Measurements from ENCODE around the gene CARD19.

The CARD19 gene

DNA sequence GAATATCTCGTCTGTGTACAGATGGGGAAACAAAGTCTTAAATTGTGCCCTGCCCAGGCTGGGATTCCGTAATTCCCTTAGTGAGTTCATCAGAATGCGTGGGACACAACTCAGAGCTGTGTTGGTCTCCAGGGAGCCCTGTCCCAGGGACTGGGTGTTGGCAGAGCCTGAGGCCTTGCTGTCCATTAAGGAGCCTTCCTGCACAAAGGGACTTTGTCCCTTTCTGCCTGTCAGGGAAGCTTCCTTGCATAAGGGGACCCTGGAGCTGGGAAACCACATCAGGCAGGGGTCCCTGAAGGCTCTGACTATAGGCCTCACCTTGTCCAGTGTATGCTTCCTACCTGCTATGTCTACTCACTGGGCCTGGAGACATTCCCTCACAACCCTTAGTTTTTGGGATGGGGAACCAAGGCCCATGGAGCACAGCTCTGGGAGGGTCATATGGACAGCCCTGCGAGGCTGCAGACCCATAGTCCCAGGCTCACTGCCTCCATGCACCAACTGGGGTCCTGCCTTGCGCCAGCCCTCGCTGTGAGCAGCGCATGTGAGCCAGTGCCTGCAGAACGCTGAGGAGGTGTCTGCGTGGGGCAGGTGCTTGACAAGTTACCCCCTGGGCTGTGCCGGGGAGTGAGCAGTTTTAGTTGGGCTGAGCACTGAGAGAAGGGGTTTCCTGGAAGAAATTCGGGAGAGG is 1.6 kb downstream of the CARD19 start:
- H3K9me2 ChIP-seq (replicated peaks; ENCODE audit: control insufficient read depth, low read length) = no peaks in the 10 kb centered on the region
- H3K27me3 ChIP-seq (ENCODE audit: control insufficient read depth, low read length) = no peaks in the 10 kb centered on the region
- no peak for TF ChIP-seq EZH2phosphoT487 (IDR thresholded peaks at IDR 0.05; ENCODE audit: borderline replicate concordance, low read length)
- TF ChIP-seq, protein P1, sequence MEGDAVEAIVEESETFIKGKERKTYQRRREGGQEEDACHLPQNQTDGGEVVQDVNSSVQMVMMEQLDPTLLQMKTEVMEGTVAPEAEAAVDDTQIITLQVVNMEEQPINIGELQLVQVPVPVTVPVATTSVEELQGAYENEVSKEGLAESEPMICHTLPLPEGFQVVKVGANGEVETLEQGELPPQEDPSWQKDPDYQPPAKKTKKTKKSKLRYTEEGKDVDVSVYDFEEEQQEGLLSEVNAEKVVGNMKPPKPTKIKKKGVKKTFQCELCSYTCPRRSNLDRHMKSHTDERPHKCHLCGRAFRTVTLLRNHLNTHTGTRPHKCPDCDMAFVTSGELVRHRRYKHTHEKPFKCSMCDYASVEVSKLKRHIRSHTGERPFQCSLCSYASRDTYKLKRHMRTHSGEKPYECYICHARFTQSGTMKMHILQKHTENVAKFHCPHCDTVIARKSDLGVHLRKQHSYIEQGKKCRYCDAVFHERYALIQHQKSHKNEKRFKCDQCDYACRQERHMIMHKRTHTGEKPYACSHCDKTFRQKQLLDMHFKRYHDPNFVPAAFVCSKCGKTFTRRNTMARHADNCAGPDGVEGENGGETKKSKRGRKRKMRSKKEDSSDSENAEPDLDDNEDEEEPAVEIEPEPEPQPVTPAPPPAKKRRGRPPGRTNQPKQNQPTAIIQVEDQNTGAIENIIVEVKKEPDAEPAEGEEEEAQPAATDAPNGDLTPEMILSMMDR (IDR thresholded peaks at IDR 0.05; ENCODE audit: low read depth, low read length, poor library complexity, severe bottlenecking) = no peak
- peak overlapping the region; percentile 81 for H3K4me3 ChIP-seq (ENCODE audit: low read length)
- H3K79me2 ChIP-seq (ENCODE audit: control insufficient read depth, low read length) = peaks cover 16% of the 10 kb centered on the region
- H3F3A ChIP-seq (ENCODE audit: control insufficient read depth, insufficient read depth) = peaks cover 16% of the 10 kb centered on the region; the same call in 1 of the 2 replicates
- no peaks in the 10 kb centered on the region for H4K20me1 ChIP-seq (ENCODE audit: control insufficient read depth, insufficient read depth, low read depth, low read length)
- no peak overlapping the region for H3K27ac ChIP-seq (ENCODE audit: low read depth, low read length)
- H3K4me1 ChIP-seq (ENCODE audit: control insufficient read depth, low read length) = peaks cover 41% of the 10 kb centered on the region
- peak overlapping the region; percentile 95 for H3K4me2 ChIP-seq (ENCODE audit: low read length)
- no peaks in the 10 kb centered on the region for H3K36me3 ChIP-seq (ENCODE audit: control insufficient read depth, low read length)
- H3K9me3 ChIP-seq (ENCODE audit: control insufficient read depth, insufficient read depth, low read length) = no peaks in the 10 kb centered on the region

DNA sequence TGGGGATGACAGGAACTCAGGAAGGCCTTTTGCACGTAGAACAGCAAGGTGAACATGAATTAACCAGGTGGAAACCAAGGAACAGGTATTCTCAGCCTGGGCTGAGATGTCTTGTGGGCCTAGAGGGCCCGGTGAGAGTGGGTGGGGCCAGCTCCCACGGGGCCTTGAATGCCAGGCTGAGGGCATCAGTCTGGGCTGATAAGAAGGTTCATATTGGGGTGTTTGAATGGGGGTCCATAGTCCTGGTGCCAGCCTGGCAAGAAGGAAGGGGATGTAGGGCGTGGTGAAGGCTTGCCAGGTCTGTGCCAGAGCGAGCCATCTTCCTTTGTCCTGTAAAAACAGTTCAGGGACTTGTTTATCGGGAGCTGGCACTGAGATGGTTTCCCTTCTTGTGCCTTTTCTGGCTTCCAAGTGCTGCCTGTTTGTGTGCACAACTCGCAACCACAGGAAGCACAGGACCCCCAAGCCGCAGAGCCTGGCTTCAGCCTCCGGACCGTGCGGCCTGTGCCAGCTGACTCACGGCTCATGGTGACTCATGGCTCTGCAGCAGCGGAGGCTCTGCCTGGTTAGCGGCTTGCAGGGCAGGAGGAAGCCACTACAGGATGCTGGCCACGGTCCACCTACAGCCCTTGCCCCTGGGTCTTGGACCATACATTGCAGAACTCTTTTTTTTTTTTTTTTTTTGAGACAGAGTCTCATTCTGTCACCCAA is 2.4 kb downstream of the CARD19 start:
- Histone ChIP-seq H3K4me2 (ENCODE audit: low read length) (peak overlapping the region; percentile 95; the same call in 1 of the 2 replicates), H3F3A (ENCODE audit: control insufficient read depth, insufficient read depth) (peaks cover 18% of the 10 kb centered on the region; the same call in 1 of the 2 replicates), H3K79me2 (ENCODE audit: control insufficient read depth, low read length) (peaks cover 16% of the 10 kb centered on the region)

DNA sequence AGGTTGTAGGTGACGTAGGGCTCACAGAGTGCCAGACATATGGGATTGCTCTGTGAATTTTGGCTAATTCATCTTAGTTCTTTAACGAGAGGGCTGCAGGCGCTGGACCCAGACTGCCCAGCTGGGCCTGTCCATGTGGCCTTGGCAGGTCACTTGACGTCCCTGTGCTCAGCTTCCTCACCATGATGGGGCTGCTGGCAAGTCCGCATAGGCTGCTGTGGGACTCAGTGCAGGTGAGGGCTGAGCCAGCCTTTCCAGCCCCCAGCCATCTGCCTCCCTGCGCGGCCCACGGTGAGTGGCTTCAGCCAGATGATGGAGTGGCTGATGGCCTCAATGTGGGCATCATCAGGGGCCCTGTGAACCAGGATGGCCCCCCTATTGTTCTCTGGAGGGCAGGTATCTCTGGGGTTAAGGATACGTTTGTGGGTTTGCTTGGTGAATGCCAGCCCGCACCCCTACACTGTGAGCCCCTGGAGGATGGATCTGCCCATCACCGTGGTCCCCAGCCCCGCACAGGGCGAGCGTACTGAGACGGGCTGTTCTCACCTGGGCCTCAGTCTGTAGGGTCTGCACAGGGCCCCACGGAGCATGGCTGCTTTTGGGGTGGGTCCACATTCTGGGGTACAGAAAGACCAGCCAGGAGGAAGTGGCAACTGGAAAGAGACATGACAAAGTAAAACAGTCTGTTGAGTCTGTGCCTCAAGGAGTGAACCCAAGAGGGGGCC is 3.7 kb downstream of the CARD19 start:
- Histone ChIP-seq H3K27ac (ENCODE audit: low read depth, low read length) (no peak overlapping the region), H3K9me2 (replicated peaks; ENCODE audit: control insufficient read depth, low read length) (no peaks in the 10 kb centered on the region), H3K4me2 (ENCODE audit: low read length) (no peak overlapping the region), H4K20me1 (ENCODE audit: control insufficient read depth, insufficient read depth, low read depth, low read length) (no peaks in the 10 kb centered on the region), H3K36me3 (ENCODE audit: control insufficient read depth, low read length) (no peaks in the 10 kb centered on the region), H3K27me3 (ENCODE audit: control insufficient read depth, low read length) (no peaks in the 10 kb centered on the region), H3K79me2 (ENCODE audit: control insufficient read depth, low read length) (peaks cover 16% of the 10 kb centered on the region), H3K4me3 (ENCODE audit: low read length) (no peak overlapping the region), H3K4me1 (ENCODE audit: control insufficient read depth, low read length) (peaks cover 21% of the 10 kb centered on the region), H3F3A (ENCODE audit: control insufficient read depth, insufficient read depth) (0 out of 2 replicates have a peak, but pooled peaks cover 6% of the 10 kb centered on the region), H3K9me3 (ENCODE audit: control insufficient read depth, insufficient read depth, low read length) (no peaks in the 10 kb centered on the region)
- TF ChIP-seq, protein P1 (IDR thresholded peaks at IDR 0.05; ENCODE audit: low read depth, low read length, poor library complexity, severe bottlenecking) = no peak
- TF ChIP-seq EZH2phosphoT487 (IDR thresholded peaks at IDR 0.05; ENCODE audit: borderline replicate concordance, low read length) = no peak

More for the DNA sequence above, 2.4 kb downstream of the CARD19 start:
- H3K9me2 ChIP-seq (replicated peaks; ENCODE audit: control insufficient read depth, low read length) = no peaks in the 10 kb centered on the region
- no peaks in the 10 kb centered on the region for H3K9me3 ChIP-seq (ENCODE audit: control insufficient read depth, insufficient read depth, low read length)
- H3K27me3 ChIP-seq (ENCODE audit: control insufficient read depth, low read length) = no peaks in the 10 kb centered on the region
- H3K4me3 ChIP-seq (ENCODE audit: low read length) = no peak overlapping the region
- no peak overlapping the region for H3K27ac ChIP-seq (ENCODE audit: low read depth, low read length)
- TF ChIP-seq, protein P1 (IDR thresholded peaks at IDR 0.05; ENCODE audit: low read depth, low read length, poor library complexity, severe bottlenecking) = no peak
- no peak for TF ChIP-seq EZH2phosphoT487 (IDR thresholded peaks at IDR 0.05; ENCODE audit: borderline replicate concordance, low read length)
- no peaks in the 10 kb centered on the region for H4K20me1 ChIP-seq (ENCODE audit: control insufficient read depth, insufficient read depth, low read depth, low read length)
- no peaks in the 10 kb centered on the region for H3K36me3 ChIP-seq (ENCODE audit: control insufficient read depth, low read length)
- H3K4me1 ChIP-seq (ENCODE audit: control insufficient read depth, low read length) = peaks cover 34% of the 10 kb centered on the region

Data from DOHH2 (cell line).